CD14-positive monocyte (primary cell): ENCODE data around the gene ATP4A. TPM values are rescaled to one million over a fixed set of nuclear protein-coding genes. Genes with fewer than 3 reads are reported as not detected.

Source experiments
- DNase-seq, 3 donors: peaks; one replicate each; pipeline ENCODE4 v3.0.0-alpha.2; 2011 to 2022
- H2AFZ ChIP-seq: 2 replicates; pipeline ENCODE4 v1.6.0; 2012; ENCODE audit warnings: mild to moderate bottlenecking, low read depth, low read length, inconsistent platforms; ENCODE audit not compliant: insufficient read depth, poor library complexity, severe bottlenecking
- H3K27ac ChIP-seq, 2 donors: 1 replicate in 1 of 2; 2 replicates in 1 of 2; pipeline ENCODE4 v1.5.1; 2012 to 2013; ENCODE audit warnings: low read length in 2 of 2, control low read depth in 1 of 2, inconsistent platforms in 1 of 2, low read depth in 1 of 2, mild to moderate bottlenecking in 1 of 2
- H3K27me3 ChIP-seq, 2 donors: one replicate each; pipeline versions ENCODE4 v1.6.0 to v1.6.1; 2011 to 2013; ENCODE audit warnings: low read length in 2 of 2; ENCODE audit not compliant: control insufficient read depth in 2 of 2, insufficient read depth in 2 of 2
- H3K36me3 ChIP-seq, 2 donors: replicated peaks in 1 of 2; 1 replicate in 1 of 2; 2 replicates in 1 of 2; pipeline versions ENCODE4 v1.5.1 to v1.6.1; 2012 to 2013; ENCODE audit warnings: low read length in 2 of 2, control low read depth in 1 of 2, inconsistent platforms in 1 of 2, mild to moderate bottlenecking in 1 of 2; ENCODE audit not compliant: insufficient read depth in 2 of 2, control insufficient read depth in 1 of 2
- H3K4me1 ChIP-seq, 2 donors: 1 replicate in 1 of 2; 2 replicates in 1 of 2; pipeline versions ENCODE4 v1.5.1 to v1.6.1; 2012 to 2013; ENCODE audit warnings: low read length in 2 of 2, control low read depth in 1 of 2, inconsistent platforms in 1 of 2, mild to moderate bottlenecking in 1 of 2, moderate library complexity in 1 of 2; ENCODE audit not compliant: insufficient read depth in 2 of 2, control insufficient read depth in 1 of 2
- H3K4me2 ChIP-seq: replicated peaks from 2 replicates; pipeline ENCODE3; 2012; ENCODE audit warnings: low read length, moderate library complexity, mild to moderate bottlenecking; ENCODE audit not compliant: poor library complexity, severe bottlenecking; ENCODE audit errors: extremely low read depth
- H3K4me3 ChIP-seq, 3 experiments: fragments of 200-600 bp in 1 of 3; sonication (generic) in 1 of 3; replicated peaks in 1 of 3; 1 replicate in 2 of 3; 2 replicates in 1 of 3; pipeline ENCODE4 v1.5.1; 2011 to 2013; ENCODE audit warnings: low read length in 3 of 3, mild to moderate bottlenecking in 3 of 3, control low read depth in 2 of 3, low read depth in 2 of 3, inconsistent platforms in 1 of 3, moderate library complexity in 1 of 3
- H3K79me2 ChIP-seq: 2 replicates; pipeline ENCODE4 v1.6.0; 2012; ENCODE audit warnings: mild to moderate bottlenecking, control low read depth, inconsistent platforms, low read length, moderate library complexity; ENCODE audit not compliant: insufficient read depth
- H3K9ac ChIP-seq: 2 replicates; pipeline ENCODE4 v1.6.0; 2017; ENCODE audit warnings: low read length, mild to moderate bottlenecking; ENCODE audit not compliant: insufficient read depth, poor library complexity, severe bottlenecking
- H3K9me3 ChIP-seq, 2 donors: replicated peaks in 1 of 2; 1 replicate in 1 of 2; 2 replicates in 1 of 2; pipeline versions ENCODE4 v1.5.1 to v1.6.1; 2012 to 2013; ENCODE audit warnings: low read length in 2 of 2, control low read depth in 1 of 2; ENCODE audit not compliant: control insufficient read depth in 1 of 2, insufficient read depth in 1 of 2
- H4K20me1 ChIP-seq: 2 replicates; pipeline ENCODE4 v1.6.0; 2012; ENCODE audit warnings: mild to moderate bottlenecking, low read length, control low read depth, moderate library complexity; ENCODE audit not compliant: insufficient read depth
- H3K27ac Mint-ChIP-seq, 7 donors: one replicate each; pipeline ENCODE4 v1.8.0; 2020; ENCODE audit warnings: mild to moderate bottlenecking in 7 of 7, mixed read lengths in 7 of 7, moderate library complexity in 6 of 7, inconsistent platforms in 2 of 7
- H3K27me3 Mint-ChIP-seq, 3 donors: one replicate each; pipeline ENCODE4 v1.8.0; 2021 to 2022; ENCODE audit warnings: low read depth in 3 of 3, mild to moderate bottlenecking in 3 of 3, mixed read lengths in 3 of 3, moderate library complexity in 3 of 3, inconsistent platforms in 1 of 3
- H3K36me3 Mint-ChIP-seq, 2 donors: one replicate each; pipeline ENCODE4 v1.8.0; 2020; ENCODE audit warnings: mixed read lengths in 2 of 2, inconsistent platforms in 1 of 2, mild to moderate bottlenecking in 1 of 2
- H3K4me1 Mint-ChIP-seq: one replicate; pipeline ENCODE4 v1.8.0; 2020; ENCODE audit warnings: mild to moderate bottlenecking, mixed read lengths
- H3K4me3 Mint-ChIP-seq, 2 donors: one replicate each; pipeline ENCODE4 v1.8.0; 2020; ENCODE audit warnings: mild to moderate bottlenecking in 2 of 2, mixed read lengths in 2 of 2, moderate library complexity in 1 of 2
- H3K9me3 Mint-ChIP-seq, 7 donors: one replicate each; pipeline ENCODE4 v1.8.0; 2020 to 2022; ENCODE audit warnings: mixed read lengths in 7 of 7, mild to moderate bottlenecking in 6 of 7, moderate library complexity in 6 of 7, inconsistent platforms in 2 of 7
- WGBS: methylation state at CpG from one replicate; pipeline ENCODE4 v1.1.5; 2013; ENCODE audit warnings: missing lambda C conversion rate; ENCODE audit not compliant: insufficient coverage; 5-methylcytosine and 5-hydroxymethylcytosine counted together
- intact Hi-C, 2 donors: fragments of 100-400 bp; cut with micrococcal nuclease; formaldehyde crosslinking; loops; one replicate each; pipeline versions ENCODE4 v1.15.0 to v1.15.1; 2023
- polyA plus RNA-seq, 3 donors: library from polyadenylated mRNA; depleted of rRNA in 1 of 3; unstranded in 2 of 3; stranded (reverse) in 1 of 3; fragments of 300-500 nt in 2 of 3; fragments of >200 nt in 1 of 3; fragmentation: Illumina TruSeq in 2 of 3; gene quantifications; 1 replicate in 2 of 3; 2 replicates in 1 of 3; pipeline ENCODE4 v1.2.3, GENCODE V29; 2012 to 2021
- TF ChIP-seq, protein P1 (sequence below): fragments of 200-600 bp; IDR thresholded peaks from one replicate; pipeline ENCODE4 v1.8.0; 2022; ENCODE audit warnings: antibody characterized with exemption, mild to moderate bottlenecking

Gene ATP4A
- polyA plus RNA-seq, 3 donors = not detected

DNA sequence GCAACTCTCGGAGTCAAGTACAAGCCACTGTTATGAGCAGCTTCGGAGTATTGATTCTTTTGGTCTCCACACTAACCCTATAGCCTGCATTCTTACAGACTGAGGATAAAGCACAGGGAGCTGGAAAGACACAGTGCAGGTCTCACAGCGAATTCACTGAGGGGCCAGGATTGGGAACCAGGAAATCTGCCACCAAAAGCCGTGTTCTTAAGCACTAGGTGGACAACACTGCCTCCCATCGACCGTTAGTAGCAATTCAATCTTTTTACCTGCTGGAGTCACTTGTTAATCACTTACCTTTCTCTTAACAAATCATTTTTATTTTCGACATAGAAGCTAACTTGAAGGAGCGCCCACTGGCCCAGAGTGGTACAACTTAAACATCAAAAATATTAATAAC, 28.8 kb upstream of the ATP4A start:
- Histone ChIP-seq H3K79me2 (no peaks in the 10 kb centered on the region), H3K4me2 (no peak overlapping the region), H3K4me1 (no peaks in the 10 kb centered on the region), H3K27ac (no peak overlapping the region), H3K36me3 (no peaks in the 10 kb centered on the region), H4K20me1 (no peaks in the 10 kb centered on the region), H3K9ac (no peak overlapping the region), H3K27me3 (no peaks in the 10 kb centered on the region), H2AFZ (no peak overlapping the region), H3K9me3 (no peaks in the 10 kb centered on the region), H3K4me3 (no peak overlapping the region)
- TF ChIP-seq, protein P1, sequence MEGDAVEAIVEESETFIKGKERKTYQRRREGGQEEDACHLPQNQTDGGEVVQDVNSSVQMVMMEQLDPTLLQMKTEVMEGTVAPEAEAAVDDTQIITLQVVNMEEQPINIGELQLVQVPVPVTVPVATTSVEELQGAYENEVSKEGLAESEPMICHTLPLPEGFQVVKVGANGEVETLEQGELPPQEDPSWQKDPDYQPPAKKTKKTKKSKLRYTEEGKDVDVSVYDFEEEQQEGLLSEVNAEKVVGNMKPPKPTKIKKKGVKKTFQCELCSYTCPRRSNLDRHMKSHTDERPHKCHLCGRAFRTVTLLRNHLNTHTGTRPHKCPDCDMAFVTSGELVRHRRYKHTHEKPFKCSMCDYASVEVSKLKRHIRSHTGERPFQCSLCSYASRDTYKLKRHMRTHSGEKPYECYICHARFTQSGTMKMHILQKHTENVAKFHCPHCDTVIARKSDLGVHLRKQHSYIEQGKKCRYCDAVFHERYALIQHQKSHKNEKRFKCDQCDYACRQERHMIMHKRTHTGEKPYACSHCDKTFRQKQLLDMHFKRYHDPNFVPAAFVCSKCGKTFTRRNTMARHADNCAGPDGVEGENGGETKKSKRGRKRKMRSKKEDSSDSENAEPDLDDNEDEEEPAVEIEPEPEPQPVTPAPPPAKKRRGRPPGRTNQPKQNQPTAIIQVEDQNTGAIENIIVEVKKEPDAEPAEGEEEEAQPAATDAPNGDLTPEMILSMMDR = peak; percentile 37
- H3K9me3 Mint-ChIP-seq = peaks cover 0 to 3% (median 0%) of the 10 kb centered on the region in 7 donors
- no peak overlapping the region for H3K4me3 Mint-ChIP-seq
- peak in 2 of 3 donors; percentile 26 to 29 for DNase-seq
- peaks cover 5 to 9% (median 8%) of the 10 kb centered on the region in 3 donors for H3K27me3 Mint-ChIP-seq
- WGBS = 39% methylated on average over 5 of the region's 8 CpGs
- H3K4me1 Mint-ChIP-seq = no peaks in the 10 kb centered on the region
- intact Hi-C loops = no loop called here
- peak overlapping the region in 1 of 7 donors; percentile 45 for H3K27ac Mint-ChIP-seq
- no peaks in the 10 kb centered on the region for H3K36me3 Mint-ChIP-seq

DNA sequence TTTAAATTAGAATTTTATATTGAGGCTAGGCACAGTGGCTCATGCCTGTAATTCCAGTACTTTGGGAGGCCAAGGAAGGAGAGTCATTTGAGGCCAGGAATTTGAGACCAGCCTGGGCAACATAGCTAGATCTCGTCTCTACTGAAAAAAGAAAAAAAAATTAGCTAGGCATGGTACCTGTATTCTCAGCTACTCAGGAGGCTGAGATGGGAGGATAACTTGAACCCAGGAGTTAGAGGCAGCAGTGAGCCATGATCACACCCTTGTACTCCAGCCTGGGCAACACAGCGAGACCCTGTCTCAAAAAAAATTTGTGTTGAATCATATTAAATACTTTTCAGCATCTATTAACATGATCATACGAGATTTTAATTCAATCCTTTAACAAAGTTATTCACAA, 27.4 kb upstream of the ATP4A start:
- Histone ChIP-seq H3K9ac (no peak overlapping the region), H3K4me1 (no peaks in the 10 kb centered on the region), H3K79me2 (no peaks in the 10 kb centered on the region), H2AFZ (no peak overlapping the region), H3K27ac (no peak overlapping the region), H3K4me3 (no peak overlapping the region), H3K36me3 (no peaks in the 10 kb centered on the region), H3K27me3 (peaks cover 0 to 2% of the 10 kb centered on the region in 2 donors), H3K9me3 (peaks cover 0 to 3% of the 10 kb centered on the region in 2 donors), H4K20me1 (no peaks in the 10 kb centered on the region), H3K4me2 (no peak overlapping the region)
- 100% methylated on average over 2 of the region's 3 CpGs for WGBS
- Mint-ChIP-seq H3K36me3 (no peaks in the 10 kb centered on the region), H3K27me3 (peaks cover 8 to 16% (median 11%) of the 10 kb centered on the region in 3 donors), H3K4me3 (no peak overlapping the region), H3K9me3 (peaks cover 0 to 5% (median 2%) of the 10 kb centered on the region in 7 donors), H3K27ac (no peak overlapping the region), H3K4me1 (no peaks in the 10 kb centered on the region)
- TF ChIP-seq, protein P1 = no peak
- DNase-seq = no peak
- intact Hi-C loops = no loop called here
